Motor neuron (in vitro differentiated cells): ENCODE data around the gene SLC6A5. TPM values are rescaled to one million over a fixed set of nuclear protein-coding genes. Genes with fewer than 3 reads are reported as not detected.
"Not testable (repeated sequence)": the region's sequence is repeated elsewhere in the genome, so short reads cannot be mapped to it uniquely, and the experiment has no call there.

Experiments
- ATAC-seq, 8 experiments: fragments of 200-7000 bp; cut with Tn5 transposase; replicated peaks in 6 of 8; 2 replicates each; pipeline ENCODE4 v1.8.0; 2021; ENCODE audit warnings: mild to moderate bottlenecking in 8 of 8, moderate library complexity in 8 of 8
- H3K27ac ChIP-seq, 2 donors: fragments of 250-450 bp; sonication (Bioruptor Pico); 2 replicates each; pipeline ENCODE4 v1.9.0; 2021; ENCODE audit warnings: antibody characterized with exemption in 2 of 2, mild to moderate bottlenecking in 2 of 2, moderate library complexity in 1 of 2
- H3K4me1 ChIP-seq, 2 donors: fragments of 250-450 bp; sonication (Bioruptor Pico); replicated peaks in 1 of 2; 2 replicates each; pipeline ENCODE4 v1.6.1; 2021; ENCODE audit warnings: antibody characterized with exemption in 2 of 2, mild to moderate bottlenecking in 2 of 2, moderate library complexity in 1 of 2
- H3K4me3 ChIP-seq, 5 donors: fragments of 250-450 bp; sonication (Bioruptor Pico); 2 replicates each; pipeline ENCODE4 v1.9.0; 2021; ENCODE audit warnings: antibody characterized with exemption in 5 of 5, mild to moderate bottlenecking in 5 of 5, moderate library complexity in 4 of 5
- WGBS, 10 experiments: fragments of 450-650 bp; shearing (Covaris generic); methylation state at CpG; one replicate each; pipeline ENCODE4 v1.0.0; 2022; 5-methylcytosine and 5-hydroxymethylcytosine counted together
- in situ Hi-C, 9 experiments: fragments of 400-800 bp; cut with MboI; loops; one replicate each; pipeline ENCODE4 v1.15.0; 2021; ENCODE audit warnings: low sequenced_read_pairs in 9 of 9, low pct_unique_long_range_greater_than_20kb in 2 of 9; ENCODE audit not compliant: unreplicated experiment in 9 of 9
- total RNA-seq, 8 experiments: library from RNA; unstranded; fragments of 300-600 nt; gene quantifications; 2 replicates each; pipeline versions ENCODE4 v1.2.3 to v1.2.4, GENCODE V29; 2022

Gene SLC6A5
- total RNA-seq = 1 to 10 TPM in 4 of 8 experiments, under 1 TPM in 3, not detected in 1; 0.07 to 5.2 (median 1.3) TPM

- ATAC-seq = peak in 4 of 8 experiments; percentile 32 to 84 (median 67)
- H3K4me1 ChIP-seq = peaks cover 5 to 22% of the 10 kb centered on the region in 2 donors
- H3K27ac ChIP-seq = no peak within 1 kb of the TSS
- H3K4me3 ChIP-seq = peak within 1 kb of the TSS in 2 of 5 donors; percentile 13 to 35
- 0 to 13% (median 5%) methylated on average over 1 to 19 of the region's 25 CpGs for WGBS, 10 experiments
- in situ Hi-C loops = loop anchor here in 8 of 9 experiments (25.0 kb wide), 3 partner anchors 187 to 462 kb away; partner anchors contain the start of gene PRMT3 (in 6 of the 8)
Measured at GRCh38 chr11:20599221-20600019, at the start of gene SLC6A5. Gene SLC6A5, plus strand, starts transcription at chr11:20599608. Its CDS starts 65 bp downstream, at chr11:20599673.

- ATAC-seq = no peak
- no peak overlapping the region for H3K27ac ChIP-seq
- 0 to 83% (median 36%) methylated on average over 1 to 2 of the region's 2 CpGs; no CpG with 5 or more reads in 3 of the 10 experiments for WGBS, 10 experiments
- H3K4me1 ChIP-seq = no peaks in the 10 kb centered on the region
- in situ Hi-C loops = no loop called here
- H3K4me3 ChIP-seq = no peak overlapping the region
Measured at GRCh38 chr11:20551096-20551495, 48.3 kb upstream of the SLC6A5 start.

DNA sequence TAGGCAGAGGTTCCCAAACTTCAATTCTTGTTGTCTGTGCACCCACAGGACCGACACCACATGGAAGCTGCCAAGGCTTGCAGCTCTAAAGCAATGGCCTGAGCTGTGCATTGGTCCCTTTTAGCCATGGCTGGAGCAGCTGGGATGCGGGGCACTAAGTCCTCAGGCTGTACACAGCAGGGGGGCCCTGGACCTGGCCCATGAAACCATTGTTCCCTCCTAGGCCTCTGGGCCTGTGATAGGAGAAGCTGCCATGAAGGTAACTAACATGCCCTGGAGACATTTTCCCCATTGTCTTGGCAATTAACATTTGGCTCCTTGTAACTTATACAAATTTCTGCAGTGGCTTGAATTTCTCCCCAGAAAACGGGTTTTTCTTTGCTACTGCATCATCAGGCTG, 43.6 kb upstream of the SLC6A5 start:
- no peak overlapping the region for H3K27ac ChIP-seq
- no peak for ATAC-seq
- H3K4me3 ChIP-seq = no peak overlapping the region
- WGBS, 10 experiments = 0 to 60% (median 43%) methylated on average over 1 to 3 of the region's 3 CpGs; no CpG with 5 or more reads in 3 of the 10 experiments
- H3K4me1 ChIP-seq = no peaks in the 10 kb centered on the region
- in situ Hi-C loops = no loop called here

GRCh38 chr11:20556396-20556795, 43.0 kb upstream of the SLC6A5 start:
- H3K4me3 ChIP-seq, H3K27ac ChIP-seq, in situ Hi-C loops, ATAC-seq, H3K4me1 ChIP-seq: not testable (repeated sequence)

DNA sequence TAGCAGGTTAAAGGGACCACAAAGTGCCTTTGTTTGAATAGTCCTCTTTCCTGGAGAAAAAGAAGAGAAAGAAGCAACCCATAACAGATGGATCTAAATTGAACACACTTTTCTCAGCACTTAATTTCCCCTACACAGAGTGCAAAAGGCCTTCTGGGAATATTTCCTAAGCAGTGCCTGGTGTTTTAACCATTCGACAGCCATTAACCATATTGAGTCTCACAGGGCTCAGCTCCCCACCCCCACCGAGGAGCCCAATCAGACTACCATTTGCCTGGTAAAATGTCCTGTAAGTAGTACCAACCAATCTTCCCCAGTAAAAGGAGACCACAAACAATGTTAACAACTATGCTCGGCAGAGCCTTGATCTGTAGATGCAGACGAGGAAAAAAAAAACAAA, 40.7 kb upstream of the SLC6A5 start:
- 17 to 100% (median 78%) methylated on average over 1 to 4 of the region's 4 CpGs; no CpG with 5 or more reads in 2 of the 10 experiments for WGBS, 10 experiments
- ATAC-seq = no peak
- in situ Hi-C loops = no loop called here

GRCh38 chr11:20559523-20560300, 39.7 kb upstream of the SLC6A5 start:
- 0 to 88% (median 60%) methylated on average over 2 to 4 of the region's 4 CpGs for WGBS, 10 experiments
- no peak for ATAC-seq
- Histone ChIP-seq H3K4me1 (no peaks in the 10 kb centered on the region), H3K4me3 (no peak overlapping the region), H3K27ac (no peak overlapping the region)
- in situ Hi-C loops = no loop called here

More for the DNA sequence above, 40.7 kb upstream of the SLC6A5 start:
- no peak overlapping the region for H3K4me3 ChIP-seq
- H3K4me1 ChIP-seq = no peaks in the 10 kb centered on the region
- no peak overlapping the region for H3K27ac ChIP-seq

DNA sequence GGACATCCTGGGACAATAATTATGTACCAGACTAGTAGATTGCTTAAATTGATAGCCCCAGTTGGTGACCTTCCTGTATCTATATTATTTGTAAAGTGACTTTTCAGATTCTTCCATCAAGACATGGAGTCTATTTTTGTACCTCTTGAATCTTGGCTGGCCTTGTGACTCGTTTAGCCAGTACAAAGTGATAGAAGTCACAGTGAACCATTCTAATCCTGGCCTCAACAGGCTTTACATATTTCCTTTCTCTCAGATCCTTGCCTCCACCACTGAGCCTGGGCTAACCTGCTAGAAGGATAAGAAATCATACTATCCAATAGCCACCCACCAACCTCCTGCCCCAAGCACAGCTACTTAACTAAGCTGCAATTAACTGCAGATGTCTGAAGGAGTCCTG, 37.5 kb upstream of the SLC6A5 start:
- in situ Hi-C loops = no loop called here
- no peak overlapping the region for H3K4me3 ChIP-seq
- ATAC-seq = no peak
- no peaks in the 10 kb centered on the region for H3K4me1 ChIP-seq
- WGBS, 10 experiments = 0 to 78% (median 33%) methylated on average over 1 of the region's 1 CpG; no CpG with 5 or more reads in 7 of the 10 experiments
- H3K27ac ChIP-seq = no peak overlapping the region

GRCh38 chr11:20563866-20564265, 35.5 kb upstream of the SLC6A5 start:
- H3K27ac ChIP-seq = no peak overlapping the region
- no peak for ATAC-seq
- no peak overlapping the region for H3K4me3 ChIP-seq
- no peaks in the 10 kb centered on the region for H3K4me1 ChIP-seq
- in situ Hi-C loops = no loop called here

- Histone ChIP-seq H3K4me3 (no peak overlapping the region), H3K27ac (no peak overlapping the region), H3K4me1 (no peaks in the 10 kb centered on the region)
- in situ Hi-C loops = no loop called here
- 0 to 100% (median 60%) methylated on average over 1 of the region's 1 CpG; no CpG with 5 or more reads in 1 of the 10 experiments for WGBS, 10 experiments
- no peak for ATAC-seq
Measured at GRCh38 chr11:20564846-20565635, 34.4 kb upstream of the SLC6A5 start.

GRCh38 chr11:20566115-20566514, 33.3 kb upstream of the SLC6A5 start:
- H3K4me1 ChIP-seq = not testable (repeated sequence)

GRCh38 chr11:20566591-20567434, 32.6 kb upstream of the SLC6A5 start:
- no peak for ATAC-seq
- WGBS, 10 experiments = 20 to 77% (median 62%) methylated on average over 1 to 5 of the region's 5 CpGs
- Histone ChIP-seq H3K4me1 (no peaks in the 10 kb centered on the region), H3K27ac (no peak overlapping the region), H3K4me3 (no peak overlapping the region)
- in situ Hi-C loops = no loop called here

More at GRCh38 chr11:20566115-20566514, 33.3 kb upstream of the SLC6A5 start:
- peak in 1 of 8 experiments; percentile 69 for ATAC-seq
- in situ Hi-C loops, H3K27ac ChIP-seq, H3K4me3 ChIP-seq: not testable (repeated sequence)
- 0 to 47% (median 5%) methylated on average over 1 to 4 of the region's 4 CpGs; no CpG with 5 or more reads in 2 of the 10 experiments for WGBS, 10 experiments

- ATAC-seq, in situ Hi-C loops, H3K4me3 ChIP-seq, H3K4me1 ChIP-seq, H3K27ac ChIP-seq: not testable (repeated sequence)
- 8 to 100% (median 86%) methylated on average over 1 to 4 of the region's 4 CpGs; no CpG with 5 or more reads in 2 of the 10 experiments for WGBS, 10 experiments
Measured at GRCh38 chr11:20579725-20580124, 19.7 kb upstream of the SLC6A5 start.
